GM12878 (cell line): ENCODE results near the gene ALCAM.

Experiments used
- JUND ChIP-seq: IDR thresholded peaks from 2 replicates; pipeline ENCODE4 v1.6.1; 2012; ENCODE audit warnings: low read depth, mild to moderate bottlenecking, low read length, improper control_type of control experiment, moderate library complexity
- PAX8 ChIP-seq: fragments of 450-650 bp; IDR thresholded peaks from 2 replicates; pipeline ENCODE4 v1.6.1; 2017; ENCODE audit warnings: mild to moderate bottlenecking, moderate library complexity
- PML ChIP-seq: IDR thresholded peaks from 2 replicates; pipeline ENCODE4 v1.6.1; 2012; ENCODE audit warnings: low read length, inconsistent platforms
- POLR2AphosphoS2 ChIP-seq: IDR thresholded peaks from 2 replicates; pipeline ENCODE4 v1.6.1; 2011; ENCODE audit warnings: low read depth, mild to moderate bottlenecking, low read length, improper control_type of control experiment, moderate library complexity
- POLR2AphosphoS5 ChIP-seq: IDR thresholded peaks from 2 replicates; pipeline ENCODE4 v1.6.1; 2011; ENCODE audit warnings: mild to moderate bottlenecking, low read length, inconsistent platforms
- TF ChIP-seq, protein P1 (sequence below): IDR thresholded peaks from 2 replicates; pipeline ENCODE4 v1.6.1; 2012; ENCODE audit warnings: low read depth, low read length, improper control_type of control experiment

DNA sequence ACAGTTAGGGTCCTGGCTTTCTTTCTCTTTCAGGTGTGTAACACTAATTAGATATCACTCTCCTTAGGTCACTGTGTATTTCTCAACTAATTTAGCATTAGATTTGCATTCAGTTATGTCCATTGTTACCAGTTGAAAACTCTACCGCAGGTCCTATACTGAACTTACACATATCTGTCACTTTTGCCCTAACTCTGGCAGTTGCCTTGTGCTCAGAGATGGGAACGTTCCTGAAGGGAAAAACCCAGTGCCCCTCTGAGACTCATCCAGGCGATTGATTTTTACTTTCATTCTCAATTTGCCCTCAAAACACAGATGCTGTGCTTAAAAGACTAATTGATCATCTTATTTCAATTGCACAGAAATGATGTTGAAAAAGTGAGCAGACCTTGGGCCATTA, 249.1 kb downstream of the ALCAM start:
- TF ChIP-seq, protein P1, sequence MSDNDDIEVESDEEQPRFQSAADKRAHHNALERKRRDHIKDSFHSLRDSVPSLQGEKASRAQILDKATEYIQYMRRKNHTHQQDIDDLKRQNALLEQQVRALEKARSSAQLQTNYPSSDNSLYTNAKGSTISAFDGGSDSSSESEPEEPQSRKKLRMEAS, result no peak
- TF ChIP-seq POLR2AphosphoS5 (no peak), PML (no peak), JUND (no peak), PAX8 (no peak), POLR2AphosphoS2 (no peak)
